K562 (cell line): ENCODE measurements around the gene MICAL2. TPM values are rescaled to one million over a fixed set of nuclear protein-coding genes. Genes with fewer than 3 reads are reported as not detected.

Experiments used
- ARHGAP35 ChIP-seq: fragments of 450-650 bp; IDR thresholded peaks from 2 replicates; pipeline ENCODE4 v1.6.1; 2018; ENCODE audit not compliant: partially characterized antibody
- ARNT ChIP-seq, 2 experiments: fragments of 450-650 bp; IDR thresholded peaks; 2 replicates each; pipeline ENCODE4 v1.6.1; 2016; ENCODE audit warnings: mild to moderate bottlenecking in 1 of 2
- BCOR ChIP-seq: fragments of 450-650 bp; IDR thresholded peaks from 2 replicates; pipeline ENCODE4 v1.6.1; 2016
- BRD4 ChIP-seq: fragments of 200-600 bp; sonication (generic); IDR thresholded peaks from 2 replicates; pipeline ENCODE4 v1.6.1; 2017; ENCODE audit warnings: inconsistent platforms
- CBFA2T2 ChIP-seq: fragments of 450-650 bp; conservative IDR thresholded peaks from 2 replicates; pipeline ENCODE4 v1.6.1; 2017; ENCODE audit warnings: mild to moderate bottlenecking
- CBX3 ChIP-seq, 2 experiments: IDR thresholded peaks; 1 replicate in 1 of 2; 2 replicates in 1 of 2; pipeline ENCODE4 v1.6.1; 2012; ENCODE audit warnings: inconsistent platforms in 2 of 2, low read length in 2 of 2, borderline replicate concordance in 1 of 2, control low read depth in 1 of 2
- CHD2 ChIP-seq: IDR thresholded peaks from 2 replicates; pipeline ENCODE4 v1.6.1; 2011; ENCODE audit warnings: low read depth, low read length
- DDX20 ChIP-seq: fragments of 450-650 bp; IDR thresholded peaks from 2 replicates; pipeline ENCODE4 v1.6.1; 2016; ENCODE audit warnings: missing genetic modification characterization, low read depth, mild to moderate bottlenecking, missing compliant biosample characterization, moderate library complexity
- DMBX1 ChIP-seq: fragments of 250-450 bp; sonication (Bioruptor Pico); IDR thresholded peaks from 2 replicates; pipeline ENCODE4 v1.8.0; 2022; ENCODE audit warnings: inconsistent platforms, mild to moderate bottlenecking, moderate library complexity, borderline replicate concordance
- EHMT2 ChIP-seq: fragments of 450-650 bp; IDR thresholded peaks from 2 replicates; pipeline ENCODE4 v1.6.1; 2018; ENCODE audit warnings: antibody characterized with exemption
- FOXK2 ChIP-seq, 2 experiments: fragments of 450-650 bp; IDR thresholded peaks in 1 of 2; conservative IDR thresholded peaks in 1 of 2; 2 replicates each; pipeline ENCODE4 v1.6.1; 2016; ENCODE audit warnings: low read depth in 2 of 2, mild to moderate bottlenecking in 1 of 2
- HEY1 ChIP-seq: fragments of 250-450 bp; sonication (Bioruptor Pico); IDR thresholded peaks from 2 replicates; pipeline ENCODE4 v1.5.0; 2020; ENCODE audit warnings: mild to moderate bottlenecking, moderate library complexity, borderline replicate concordance
- HMGN3 ChIP-seq: IDR thresholded peaks from 2 replicates; pipeline ENCODE4 v1.6.1; 2011; ENCODE audit warnings: borderline replicate concordance, low read depth, mild to moderate bottlenecking, mixed read lengths, low read length; ENCODE audit not compliant: insufficient read length; ENCODE audit errors: extremely low read depth
- JUN ChIP-seq, 2 experiments: sonication (generic) in 1 of 2; formaldehyde crosslinking in 1 of 2; IDR thresholded peaks; 2 replicates each; pipeline versions ENCODE4 v1.6.1 to v1.8.0; 2012 to 2022; ENCODE audit warnings: borderline replicate concordance in 2 of 2, mild to moderate bottlenecking in 2 of 2, improper control_type of control experiment in 1 of 2, low read depth in 1 of 2, low read length in 1 of 2, missing genetic modification reagents in 1 of 2
- JUND ChIP-seq, 2 experiments: IDR thresholded peaks; 2 replicates in 1 of 2; 3 replicates in 1 of 2; pipeline ENCODE4 v1.6.1; 2011; ENCODE audit warnings: borderline replicate concordance in 2 of 2, low read depth in 2 of 2, low read length in 2 of 2, improper control_type of control experiment in 1 of 2, missing biosample characterization in 1 of 2, missing genetic modification characterization in 1 of 2, missing genetic modification reagents in 1 of 2
- KDM1A ChIP-seq, 2 experiments: fragments of 450-650 bp; IDR thresholded peaks; 2 replicates each; pipeline ENCODE4 v1.6.1; 2016; ENCODE audit warnings: mild to moderate bottlenecking in 2 of 2
- KDM5B ChIP-seq: fragments of 200-600 bp; sonication (generic); IDR thresholded peaks from 2 replicates; pipeline ENCODE4 v1.6.1; 2012; ENCODE audit warnings: low read depth, mild to moderate bottlenecking, moderate library complexity, low read length, control low read depth, inconsistent platforms; ENCODE audit not compliant: insufficient replicate concordance
- MLLT1 ChIP-seq, 2 experiments: fragments of 450-650 bp; IDR thresholded peaks; 2 replicates each; pipeline ENCODE4 v1.6.1; 2016
- NCOA4 ChIP-seq: fragments of 450-650 bp; IDR thresholded peaks from 2 replicates; pipeline ENCODE4 v1.6.1; 2018; ENCODE audit warnings: mild to moderate bottlenecking; ENCODE audit not compliant: partially characterized antibody
- NR2C1 ChIP-seq, 2 experiments: fragments of 450-650 bp; IDR thresholded peaks; 2 replicates each; pipeline ENCODE4 v1.6.1; 2017; ENCODE audit warnings: mild to moderate bottlenecking in 2 of 2, antibody characterized with exemption in 1 of 2, inconsistent platforms in 1 of 2, missing compliant biosample characterization in 1 of 2, missing genetic modification characterization in 1 of 2
- RBM25 ChIP-seq: fragments of 200-400 bp; formaldehyde crosslinking; IDR thresholded peaks from 2 replicates; pipeline ENCODE4 v1.6.1; 2018; ENCODE audit warnings: low read length, low read depth, moderate library complexity; ENCODE audit not compliant: severe bottlenecking
- RFX7 ChIP-seq: fragments of 250-450 bp; sonication (Bioruptor Pico); IDR thresholded peaks from 2 replicates; pipeline ENCODE4 v1.5.1; 2021; ENCODE audit warnings: mild to moderate bottlenecking
- TAF1 ChIP-seq: IDR thresholded peaks from 2 replicates; pipeline ENCODE4 v1.6.1; 2011; ENCODE audit warnings: mild to moderate bottlenecking, low read length, moderate library complexity; ENCODE audit not compliant: insufficient read depth, control insufficient read depth, severe bottlenecking; ENCODE audit errors: extremely low read depth
- TBL1XR1 ChIP-seq, 2 experiments: IDR thresholded peaks; 2 replicates each; pipeline ENCODE4 v1.6.1; 2012; ENCODE audit warnings: improper control_type of control experiment in 2 of 2, low read length in 2 of 2, mild to moderate bottlenecking in 1 of 2
- TEAD2 ChIP-seq: fragments of 450-650 bp; IDR thresholded peaks from 2 replicates; pipeline ENCODE4 v1.6.1; 2016; ENCODE audit warnings: missing genetic modification characterization, control low read depth, missing compliant biosample characterization
- ZNF57 ChIP-seq: fragments of 450-650 bp; formaldehyde crosslinking; IDR thresholded peaks from 2 replicates; pipeline ENCODE4 v1.4.0; 2020; ENCODE audit warnings: mild to moderate bottlenecking, moderate library complexity
- ZNF589 ChIP-seq: fragments of 200-800 bp; sonication (Bioruptor generic); IDR thresholded peaks from 2 replicates; pipeline ENCODE4 v1.6.1; 2016; ENCODE audit warnings: low read depth, missing genetic modification characterization, missing compliant biosample characterization
- ZNF780A ChIP-seq: fragments of 250-450 bp; sonication (Bioruptor Pico); IDR thresholded peaks from 2 replicates; pipeline ENCODE4 v1.5.0; 2021; ENCODE audit warnings: mild to moderate bottlenecking
- ZSCAN29 ChIP-seq: fragments of 450-650 bp; IDR thresholded peaks from 2 replicates; pipeline ENCODE4 v1.6.1; 2017
- polyA plus RNA-seq, 8 experiments: library from polyadenylated mRNA; depleted of rRNA in 4 of 8; stranded (reverse) in 5 of 8; unstranded in 3 of 8; fragments of >200 nt; fragmentation: Nextera tagmentation in 2 of 8; fragmentation: Illumina TruSeq in 1 of 8; extraction: Ambion mirVana in 2 of 8; extraction: Trizol in 1 of 8; gene quantifications; 2 replicates each; pipeline versions ENCODE4 v1.2.1 to v1.2.3, GENCODE V29; 2011 to 2014; ENCODE audit warnings: inconsistent platforms in 1 of 8, missing spikeins in 1 of 8
- total RNA-seq, 7 experiments: library from RNA; depleted of rRNA in 6 of 7; stranded (reverse); fragments of >200 nt in 6 of 7; fragmentation: Illumina TruSeq in 2 of 7; extraction: Trizol in 2 of 7; gene quantifications; 2 replicates each; pipeline versions ENCODE4 v1.2.1 to v1.2.3, GENCODE V29; 2011 to 2021; ENCODE audit warnings: low replicate concordance in 1 of 7

The MICAL2 gene
- total and polyA plus RNA-seq, 9 of the 15 experiments (the other 6 are each of a cell fraction or from before 2014, with no cell fraction given), result 4.7 to 64.2 (median 33.6) TPM

GRCh38 chr11:12188548-12189317, 78.3 kb downstream of the MICAL2 start (continued):
- TF ChIP-seq TEAD2 (tag) (no peak), ARNT (IDR thresholded peaks at IDR 0.05) (no peak), JUND (IDR thresholded peaks at IDR 0.05; ENCODE audit: borderline replicate concordance, low read depth, low read length) (no peak), JUND (tag; IDR thresholded peaks at IDR 0.05; ENCODE audit: borderline replicate concordance, low read depth, low read length) (no peak), JUN (IDR thresholded peaks at IDR 0.05; ENCODE audit: borderline replicate concordance, low read depth, low read length) (no peak), JUN (CRISPR knock-in tag; IDR thresholded peaks at IDR 0.05; ENCODE audit: borderline replicate concordance) (no peak), TAF1 (no peak), RBM25 (peak; percentile 99), CHD2 (no peak), DMBX1 (CRISPR knock-in tag) (no peak), KDM5B (no peak), CBX3 (IDR thresholded peaks at IDR 0.05; ENCODE audit: borderline replicate concordance in 1 of 2, low read length in 2 of 2) (peak in 1 of 2 experiments; percentile 54; a peak in 1 of 3 replicates), NCOA4 (no peak), ZSCAN29 (no peak), BRD4 (no peak), NR2C1 (IDR thresholded peaks at IDR 0.05) (no peak), NR2C1 (tag; IDR thresholded peaks at IDR 0.05) (no peak), ARHGAP35 (no peak), HEY1 (no peak), TBL1XR1 (IDR thresholded peaks at IDR 0.05; ENCODE audit: low read length in 2 of 2) (no peak), ZNF589 (no peak), HMGN3 (no peak), KDM1A (IDR thresholded peaks at IDR 0.05) (peak; percentile 80 to 88), RFX7 (CRISPR knock-in tag) (no peak), ZNF780A (CRISPR knock-in tag) (no peak), ZNF57 (CRISPR knock-in tag) (no peak), BCOR (peak; percentile 95), CBFA2T2 (no peak), DDX20 (no peak), EHMT2 (no peak), FOXK2 (conservative IDR thresholded peaks at IDR 0.05 in 1 of 2, IDR thresholded peaks at IDR 0.05 in 1 of 2; ENCODE audit: low read depth in 2 of 2) (no peak), MLLT1 (IDR thresholded peaks at IDR 0.05) (no peak)
